ENCODE measurements around the gene CGNL1.

CGNL1 gene

DNA sequence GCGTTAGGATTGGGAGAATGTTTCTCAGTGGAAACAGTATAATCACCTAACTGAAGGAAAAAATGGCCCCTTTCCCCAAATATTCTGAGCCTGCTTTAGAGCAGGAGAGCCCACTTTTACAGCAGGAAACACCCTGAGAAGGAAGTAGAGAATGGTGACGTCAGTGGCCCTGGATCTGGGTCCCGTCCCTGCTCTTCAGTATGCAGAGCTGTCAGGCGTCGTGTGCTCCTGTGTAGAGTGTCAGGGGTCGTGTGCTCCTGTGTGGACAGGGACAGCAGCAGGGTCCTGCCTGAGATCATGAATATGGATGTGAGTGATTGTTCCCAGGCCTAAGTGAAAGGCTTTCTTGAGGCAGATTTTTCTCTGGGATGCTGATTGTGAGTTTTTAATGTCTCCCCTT lies 45.2 kb downstream of the CGNL1 start:
- DNase-seq (ENCODE audit: extremely low read depth in 1 of 2, low read depth in 1 of 2) = no peak

DNA sequence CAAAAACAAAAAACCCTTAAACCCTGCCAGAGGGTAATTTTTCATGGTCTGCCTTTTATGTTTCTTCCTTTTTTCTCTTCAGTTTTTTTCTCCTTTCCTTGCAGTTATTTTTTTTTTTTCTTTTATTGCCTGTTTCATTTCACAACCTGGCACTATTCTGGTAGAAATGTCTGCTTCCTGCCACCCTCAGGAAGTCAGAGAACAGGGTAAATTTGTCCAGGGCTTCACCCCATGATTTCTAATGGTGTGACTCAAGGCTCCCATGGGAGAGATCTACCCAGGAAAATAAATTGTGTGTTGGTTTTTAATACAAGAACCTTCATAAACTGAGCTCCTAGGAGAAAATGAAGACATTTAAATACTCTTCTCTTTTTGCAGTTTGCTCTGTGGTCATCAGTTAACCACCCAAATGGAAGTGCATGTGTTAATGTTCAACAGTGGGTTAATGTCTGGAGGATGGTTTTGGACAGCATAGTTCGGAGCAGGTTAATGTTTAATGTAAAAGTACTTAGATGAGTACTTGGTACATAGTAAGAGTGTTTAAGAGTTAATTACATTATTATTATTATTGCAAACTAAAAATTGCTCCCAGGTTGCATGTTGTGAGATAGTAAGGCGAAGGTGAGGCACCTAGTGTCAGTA lies 45.9 kb downstream of the CGNL1 start:
- DNase-seq (ENCODE audit: extremely low read depth in 1 of 2, low read depth in 1 of 2) = no peak

DNA sequence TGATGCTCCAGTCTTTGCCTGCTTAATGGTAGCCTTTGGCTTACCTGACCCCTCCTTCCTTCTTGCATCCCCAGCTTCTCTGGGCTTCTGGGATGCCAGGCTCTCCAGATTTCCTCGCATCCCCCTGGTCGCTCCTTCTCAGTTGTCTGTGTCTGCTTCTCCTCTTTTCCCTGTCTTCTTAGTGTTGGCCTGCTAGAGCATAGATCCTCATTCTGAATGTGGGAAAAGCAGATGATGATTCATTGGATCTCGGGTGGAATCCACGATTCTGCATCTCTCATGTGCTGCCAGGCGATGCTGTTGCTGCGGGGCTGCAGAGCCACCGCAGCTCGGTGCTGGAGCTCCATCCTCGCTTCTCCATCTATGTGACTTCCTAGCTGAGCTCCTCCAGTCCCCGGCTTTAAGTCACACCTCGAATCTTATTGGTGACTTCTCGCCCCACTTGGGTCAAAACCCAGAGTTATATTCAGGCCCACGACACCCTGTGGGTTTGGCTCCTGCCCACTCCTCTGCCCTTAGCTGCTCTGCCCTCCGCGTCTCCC lies 47.4 kb downstream of the CGNL1 start:
- DNase-seq (ENCODE audit: extremely low read depth in 1 of 2, low read depth in 1 of 2) = no peak

DNA sequence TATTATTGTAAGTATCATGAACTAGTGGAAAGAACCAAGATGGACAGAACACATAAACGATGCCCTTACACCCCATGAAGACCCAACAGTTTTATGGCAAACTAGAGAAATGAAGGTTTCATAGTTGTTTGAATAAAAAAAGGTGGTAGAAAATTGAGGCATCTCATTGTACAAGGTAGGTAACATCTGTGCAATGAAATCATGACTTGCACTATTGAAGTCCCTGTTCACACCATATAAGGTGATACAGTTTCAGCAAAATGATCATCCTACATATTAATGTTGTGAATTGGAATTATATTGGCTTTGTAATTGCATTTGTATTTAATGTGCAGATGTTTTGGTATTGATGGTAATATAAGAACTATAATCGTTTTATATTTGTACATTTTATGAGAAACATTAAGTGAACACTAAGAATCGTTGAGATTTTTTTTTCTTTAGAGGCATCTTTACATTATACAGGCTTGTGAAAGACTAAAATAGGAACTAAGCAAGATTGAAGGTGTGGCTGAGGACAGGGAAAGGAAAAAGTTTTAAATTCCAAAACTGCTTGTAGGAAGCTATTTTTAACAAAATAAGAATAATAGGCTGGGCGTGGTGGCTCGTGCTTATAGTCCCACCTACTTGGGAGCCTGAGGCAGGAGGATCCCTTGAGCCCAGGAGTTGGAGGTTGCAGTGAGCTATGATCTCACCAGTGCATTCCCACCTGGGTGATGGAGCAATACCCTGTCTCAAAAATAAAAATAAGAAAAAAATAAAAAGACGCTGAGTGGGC lies 48.5 kb downstream of the CGNL1 start:
- no peak for DNase-seq (ENCODE audit: extremely low read depth in 1 of 2, low read depth in 1 of 2)

DNA sequence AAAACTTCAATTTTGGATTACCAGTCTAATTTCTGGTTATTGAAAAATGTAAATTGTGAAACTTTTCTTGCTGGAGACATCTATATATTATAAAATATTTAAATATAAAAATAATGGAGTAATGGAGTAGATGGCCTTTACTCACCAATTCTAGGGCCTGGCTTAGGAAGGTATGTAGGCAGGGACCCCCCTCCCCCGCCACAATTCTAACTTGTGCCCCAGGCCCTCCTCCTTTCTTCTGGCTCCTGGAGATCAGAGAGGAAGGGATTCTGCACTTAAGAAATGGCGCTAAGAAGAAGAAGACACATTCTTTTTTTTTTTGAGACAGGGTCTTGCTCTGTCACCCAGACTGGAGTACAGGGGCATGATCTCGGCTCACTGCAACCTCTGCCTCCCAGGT lies 49.5 kb downstream of the CGNL1 start:
- DNase-seq (ENCODE audit: extremely low read depth in 1 of 2, low read depth in 1 of 2) = no peak

DNA sequence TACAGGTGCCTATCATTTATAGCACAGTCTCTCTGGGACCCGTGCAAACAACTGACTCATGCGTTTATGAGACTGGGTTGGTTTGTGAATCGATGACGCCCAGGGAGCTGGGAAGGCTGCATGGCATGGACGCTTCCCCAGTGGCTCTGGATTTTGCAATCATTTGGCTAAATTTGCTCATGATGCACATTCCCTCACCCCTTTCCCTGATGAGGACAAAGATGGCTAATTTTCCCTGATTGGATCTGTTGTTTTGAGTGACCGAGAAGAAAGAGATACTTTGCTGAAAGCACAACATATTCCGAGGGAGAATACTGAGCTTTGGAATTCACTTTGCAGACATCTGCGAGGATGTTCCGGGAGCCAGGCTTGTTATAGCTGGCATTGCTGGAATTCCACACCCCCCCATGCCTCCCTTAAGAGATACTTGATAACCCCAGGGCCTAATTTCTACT lies 51.1 kb downstream of the CGNL1 start:
- DNase-seq (ENCODE audit: extremely low read depth in 1 of 2, low read depth in 1 of 2) = no peak

DNA sequence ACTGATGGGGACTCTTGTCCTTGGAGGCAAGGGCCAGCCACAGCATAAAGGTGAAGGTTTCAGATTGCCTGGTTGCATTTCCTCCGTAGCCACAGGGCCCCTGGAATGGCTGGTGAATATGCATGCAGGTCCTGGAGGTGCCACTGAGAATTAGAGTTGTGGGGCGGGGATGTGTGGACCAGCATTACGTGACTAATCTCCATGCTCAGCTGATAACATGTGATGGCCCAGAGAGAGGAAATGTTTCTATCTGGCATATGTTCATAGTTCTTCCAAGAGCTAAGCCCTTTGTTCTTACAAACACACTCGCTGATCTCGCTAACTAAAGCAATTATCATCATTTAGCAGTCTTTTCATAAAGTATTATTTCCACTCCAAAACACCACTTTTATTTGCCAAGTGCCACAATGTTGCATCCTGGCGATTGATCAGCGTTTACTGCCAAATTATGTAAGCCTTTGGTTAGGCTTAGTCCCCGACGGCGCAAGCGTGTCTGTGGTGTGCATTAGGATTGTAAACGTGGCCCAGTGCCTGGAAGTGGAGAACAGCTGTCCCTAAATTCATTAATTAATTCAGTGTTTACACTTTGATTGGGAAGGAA lies 55.9 kb downstream of the CGNL1 start:
- no peak for DNase-seq (ENCODE audit: extremely low read depth in 1 of 2, low read depth in 1 of 2)

DNA sequence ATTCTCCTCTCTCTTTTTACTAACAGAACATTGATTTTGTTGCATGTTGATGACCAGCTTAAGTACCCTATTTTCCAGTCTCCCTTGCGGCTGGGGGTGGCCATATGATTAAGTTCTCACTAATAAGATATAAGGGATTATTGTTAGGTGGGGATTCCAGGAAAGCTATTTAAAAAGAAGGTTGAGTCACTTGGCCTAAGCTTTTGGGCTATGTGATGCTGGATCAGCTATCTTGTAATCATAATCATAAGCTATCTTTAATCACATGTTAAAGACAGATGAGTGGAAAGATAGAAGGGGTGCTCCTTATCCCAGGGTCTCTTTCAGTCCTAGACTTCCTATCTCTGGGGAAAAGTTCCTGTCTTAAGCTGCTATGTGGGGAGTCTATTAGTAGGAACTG lies 59.9 kb downstream of the CGNL1 start:
- DNase-seq (ENCODE audit: extremely low read depth in 1 of 2, low read depth in 1 of 2) = no peak

DNA sequence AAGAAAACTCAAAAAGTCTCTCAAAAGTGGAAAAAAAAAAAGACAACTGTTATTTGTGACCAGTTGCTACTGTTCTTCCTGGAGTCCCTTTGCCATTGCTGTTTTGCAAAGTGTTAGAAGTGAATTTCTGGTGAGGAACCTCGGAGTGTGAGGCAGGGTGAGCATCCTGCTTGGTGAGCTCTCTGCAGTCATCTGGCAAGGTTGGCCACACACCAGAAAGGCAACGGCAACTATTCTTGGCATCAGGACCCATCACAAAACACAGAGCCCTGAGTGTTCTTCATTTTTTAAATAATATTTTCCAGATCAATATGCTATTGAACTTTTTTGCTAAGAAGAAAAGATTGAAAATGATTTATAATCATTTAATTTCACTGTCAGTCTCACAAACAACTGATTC lies 60.7 kb downstream of the CGNL1 start:
- DNase-seq (ENCODE audit: extremely low read depth in 1 of 2, low read depth in 1 of 2) = no peak

DNA sequence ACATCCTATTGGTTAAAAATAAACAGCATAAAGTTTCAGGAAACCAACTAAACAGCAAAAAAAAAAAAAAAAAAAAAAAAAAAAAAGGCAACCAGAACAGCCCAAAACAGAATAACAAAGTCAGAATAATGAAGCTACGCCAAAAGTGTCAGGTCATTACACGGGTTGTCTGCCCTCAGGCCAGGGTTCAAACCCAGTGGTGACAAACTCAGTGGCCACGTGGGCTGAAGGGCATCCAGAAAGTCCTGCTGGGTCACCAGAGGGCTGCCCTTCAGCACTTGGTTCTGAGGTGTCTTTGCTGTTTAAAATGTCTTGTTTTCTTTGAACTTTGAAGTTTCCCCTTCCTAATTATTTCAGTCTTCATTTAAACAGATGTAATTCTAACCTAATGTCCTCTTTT lies 61.3 kb downstream of the CGNL1 start:
- DNase-seq (ENCODE audit: extremely low read depth in 1 of 2, low read depth in 1 of 2) = no peak

DNA sequence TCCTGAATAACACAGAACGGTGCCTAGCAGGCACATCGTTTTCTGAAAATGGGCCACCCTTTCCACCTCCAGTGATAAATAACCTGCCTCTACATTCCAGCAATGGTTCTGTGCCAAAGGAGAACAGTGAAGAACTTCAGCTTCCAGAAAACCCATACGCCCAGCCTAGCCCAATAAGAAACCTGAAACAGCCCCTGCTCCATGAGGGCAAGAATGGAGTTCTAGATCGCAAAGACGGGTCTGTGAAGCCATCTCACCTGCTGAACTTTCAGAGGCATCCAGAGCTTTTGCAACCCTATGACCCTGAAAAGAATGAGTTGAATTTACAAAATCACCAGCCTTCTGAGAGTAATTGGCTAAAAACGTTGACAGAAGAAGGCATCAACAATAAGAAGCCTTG lies 61.9 kb downstream of the CGNL1 start:
- DNase-seq (ENCODE audit: extremely low read depth in 1 of 2, low read depth in 1 of 2) = no peak

DNA sequence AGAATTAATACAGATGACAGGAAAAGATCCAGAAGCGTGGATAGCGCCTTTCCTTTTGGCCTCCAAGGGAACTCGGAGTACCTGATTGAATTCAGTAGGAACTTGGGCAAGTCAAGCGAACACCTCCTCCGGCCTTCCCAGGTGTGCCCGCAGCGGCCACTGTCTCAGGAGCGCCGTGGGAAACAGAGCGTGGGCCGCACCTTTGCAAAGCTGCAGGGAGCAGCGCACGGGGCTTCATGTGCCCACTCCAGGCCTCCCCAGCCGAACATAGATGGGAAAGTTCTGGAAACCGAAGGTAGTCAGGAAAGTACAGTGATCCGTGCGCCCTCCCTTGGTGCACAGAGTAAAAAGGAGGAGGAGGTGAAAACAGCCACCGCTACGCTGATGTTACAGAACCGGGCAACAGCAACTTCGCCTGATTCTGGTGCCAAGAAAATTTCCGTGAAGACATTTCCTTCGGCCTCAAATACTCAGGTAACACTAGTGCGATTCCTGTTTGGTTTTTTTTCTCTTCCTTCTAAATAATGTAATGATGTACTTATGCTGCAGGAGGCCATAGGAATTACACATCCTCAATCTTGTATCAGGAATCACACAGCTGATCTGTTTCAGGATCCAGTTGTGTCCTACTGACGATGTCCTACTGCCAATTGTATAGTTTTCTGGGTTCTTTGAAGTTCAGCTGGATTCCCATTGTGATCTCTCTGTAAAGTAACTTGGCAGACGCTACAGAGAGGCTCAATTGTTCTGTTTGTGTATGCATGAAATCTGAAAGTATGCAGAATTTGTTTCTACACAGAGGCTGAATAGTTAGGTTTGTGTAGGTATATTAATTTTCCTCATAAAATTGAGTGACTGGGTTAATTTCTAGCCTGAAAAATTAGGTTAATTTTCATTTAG lies 63.1 kb downstream of the CGNL1 start:
- no peak for DNase-seq (ENCODE audit: extremely low read depth in 1 of 2, low read depth in 1 of 2)

DNA sequence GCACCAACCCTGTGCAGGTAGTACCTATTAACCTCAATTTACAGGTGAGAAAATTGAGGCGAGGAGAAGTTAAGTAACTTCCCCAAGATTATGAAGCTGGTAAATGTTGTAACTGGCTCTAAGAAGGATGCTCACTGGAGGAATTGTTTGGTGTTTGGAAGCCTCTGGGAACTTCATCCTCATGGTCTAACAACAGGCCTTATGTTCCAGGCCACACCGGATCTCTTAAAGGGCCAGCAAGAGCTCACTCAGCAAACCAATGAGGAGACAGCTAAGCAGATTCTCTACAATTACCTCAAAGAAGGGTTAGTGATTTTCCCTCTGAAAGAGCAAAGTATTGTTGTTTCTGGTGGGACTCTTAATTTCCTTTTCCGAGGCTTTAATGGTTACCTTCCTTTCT lies 63.9 kb downstream of the CGNL1 start:
- no peak for DNase-seq (ENCODE audit: extremely low read depth in 1 of 2, low read depth in 1 of 2)

DNA sequence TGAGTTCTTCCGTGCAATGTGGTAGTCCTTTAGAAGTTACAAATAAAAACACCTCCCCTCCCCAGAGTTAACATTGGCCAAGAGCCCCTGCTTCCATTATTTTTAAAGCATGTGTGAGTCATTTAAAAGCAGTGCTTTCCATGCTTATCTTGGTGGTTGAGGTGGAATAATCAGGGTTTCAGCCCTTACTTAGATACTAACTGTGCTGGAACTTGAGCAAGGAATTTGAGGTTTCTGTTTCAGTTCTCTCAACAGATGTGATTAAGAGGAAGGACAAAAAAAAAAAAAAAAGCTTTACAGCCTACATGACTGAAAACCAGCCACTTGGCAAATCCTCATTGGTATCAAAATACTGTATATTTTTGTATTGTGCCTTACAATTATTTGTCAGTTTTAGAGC lies 64.5 kb downstream of the CGNL1 start:
- no peak for DNase-seq (ENCODE audit: extremely low read depth in 1 of 2, low read depth in 1 of 2)

DNA sequence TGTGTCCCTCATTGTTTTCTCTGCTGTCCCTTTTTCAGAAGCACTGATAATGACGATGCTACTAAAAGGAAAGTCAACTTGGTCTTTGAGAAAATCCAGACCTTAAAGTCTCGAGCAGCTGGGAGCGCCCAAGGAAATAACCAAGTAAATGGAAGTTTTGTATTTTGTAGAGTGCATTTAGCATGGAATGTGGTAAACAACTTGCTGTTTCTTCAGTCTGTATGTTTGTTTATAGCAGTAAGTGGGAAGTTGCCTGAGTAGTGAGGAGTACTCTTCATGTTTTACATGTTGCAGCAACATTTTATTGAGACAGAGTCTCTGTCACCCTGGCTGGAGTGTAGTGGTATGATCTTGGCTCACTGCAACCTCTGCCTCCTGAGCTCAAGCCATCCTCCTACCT lies 66.0 kb downstream of the CGNL1 start:
- no peak for DNase-seq (ENCODE audit: extremely low read depth in 1 of 2, low read depth in 1 of 2)

DNA sequence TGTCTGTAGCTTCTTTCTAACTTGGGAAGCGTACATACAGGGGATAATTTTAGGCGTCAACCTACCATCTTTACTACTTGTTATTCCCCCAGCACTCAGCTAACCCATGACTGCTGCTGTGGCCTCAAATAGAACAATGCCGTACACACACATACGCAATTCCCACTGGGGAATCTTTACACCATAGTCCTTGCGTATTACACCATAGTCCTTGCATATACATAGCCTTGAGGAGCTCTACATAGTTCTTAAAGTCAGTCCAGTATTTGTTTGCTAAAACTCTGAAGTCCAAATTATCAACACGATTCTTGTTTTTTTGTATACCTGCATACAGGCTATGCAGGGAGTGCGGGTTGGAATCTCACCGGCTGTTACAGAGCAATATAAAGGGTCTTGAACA lies 67.2 kb downstream of the CGNL1 start:
- DNase-seq (ENCODE audit: extremely low read depth in 1 of 2, low read depth in 1 of 2) = no peak

DNA sequence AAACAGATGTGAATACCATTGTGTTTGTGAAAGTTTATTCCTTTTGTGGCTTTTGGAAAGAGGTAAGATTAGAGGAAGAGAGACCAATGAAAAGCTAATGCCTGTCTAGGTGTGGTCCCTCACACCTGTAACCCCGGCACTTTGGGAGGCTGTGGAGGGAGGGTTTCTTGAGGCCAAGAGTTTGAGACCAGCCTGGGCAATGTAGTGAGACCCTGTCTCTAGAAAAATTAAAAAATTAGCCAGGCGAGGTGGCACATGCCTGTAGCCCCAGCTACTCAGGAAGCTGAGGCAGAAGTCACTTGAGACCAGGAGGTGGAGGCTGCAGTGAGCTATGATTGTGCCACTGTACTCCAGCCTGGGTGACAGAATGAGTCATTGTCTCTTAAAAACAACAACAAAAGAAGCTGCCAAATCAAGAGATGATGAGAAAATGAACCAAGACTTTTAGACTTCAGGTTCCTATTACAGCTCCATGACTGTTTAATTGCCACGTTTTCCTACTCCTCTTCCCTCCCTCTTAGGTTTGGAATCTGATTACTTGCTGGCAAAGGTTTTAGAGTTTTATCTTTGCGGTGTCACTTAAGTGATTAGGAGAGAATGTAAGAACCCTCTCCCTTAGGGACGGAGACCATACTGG lies 68.7 kb downstream of the CGNL1 start:
- DNase-seq (ENCODE audit: extremely low read depth in 1 of 2, low read depth in 1 of 2) = no peak

DNA sequence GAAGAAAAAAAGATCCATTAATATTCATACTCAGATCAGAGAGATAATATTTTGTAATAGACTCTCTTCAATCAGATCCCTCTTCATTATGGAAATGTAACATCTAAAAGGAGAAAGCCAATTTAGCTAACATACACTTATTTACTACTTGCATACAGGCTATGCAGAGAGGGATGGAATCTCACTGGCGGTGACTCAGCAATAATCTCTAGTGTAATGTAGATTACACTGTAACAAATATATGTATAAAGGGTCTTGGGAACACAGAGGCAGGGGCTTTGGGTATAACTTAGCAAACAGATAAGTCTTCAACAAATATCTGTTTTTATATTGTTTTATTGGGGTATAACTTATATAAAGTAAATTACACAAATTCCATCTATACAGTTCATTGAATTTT lies 69.6 kb downstream of the CGNL1 start:
- no peak for DNase-seq (ENCODE audit: extremely low read depth in 1 of 2, low read depth in 1 of 2)

DNA sequence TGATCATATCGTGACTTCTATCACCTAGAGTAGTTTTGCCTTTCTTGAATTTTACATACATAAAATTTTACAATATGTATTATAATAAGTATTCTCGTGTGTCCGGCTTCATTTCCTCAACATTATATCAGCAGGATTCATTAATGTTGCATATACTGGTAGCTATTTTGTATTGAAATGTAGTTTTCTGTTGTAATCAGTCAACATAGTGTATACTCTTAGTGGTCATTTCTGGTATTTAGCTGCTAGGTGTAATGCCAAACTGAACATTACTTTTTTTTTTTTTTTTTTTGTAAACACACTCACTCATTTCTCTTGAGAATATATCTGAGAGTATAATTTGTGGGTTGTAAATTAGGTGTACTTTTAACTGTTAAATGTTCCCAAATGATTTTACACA lies 70.1 kb downstream of the CGNL1 start:
- DNase-seq (ENCODE audit: extremely low read depth in 1 of 2, low read depth in 1 of 2) = no peak

DNA sequence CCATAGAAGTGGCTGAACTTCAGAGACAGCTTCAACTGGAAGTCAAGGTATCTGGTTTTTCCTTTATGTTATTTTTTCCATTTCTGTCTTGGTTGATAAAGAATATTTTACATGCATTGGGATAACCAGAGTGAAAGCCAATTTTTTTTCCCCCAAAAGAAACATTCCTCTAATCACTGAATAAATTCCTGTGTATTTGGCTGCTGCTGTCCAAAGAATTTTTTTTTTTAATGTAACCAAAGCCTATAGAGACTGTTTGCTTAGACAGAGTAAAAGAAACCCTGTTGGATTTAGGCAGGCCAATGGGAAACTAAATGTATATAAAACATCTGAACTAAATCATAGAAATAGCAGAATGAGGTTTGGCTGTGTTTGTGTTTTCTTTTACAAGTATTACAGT lies 75.2 kb downstream of the CGNL1 start:
- no peak for DNase-seq (ENCODE audit: extremely low read depth in 1 of 2, low read depth in 1 of 2)
